ENCODE measurements around the gene TOMM7. TPM values are rescaled to one million over a fixed set of nuclear protein-coding genes. Genes with fewer than 3 reads are reported as not detected.
"Not testable (repeated sequence)": the region's sequence is repeated elsewhere in the genome, so short reads cannot be mapped to it uniquely, and the experiment has no call there.

The TOMM7 gene
- total RNA-seq, 1 experiment from 2014 or later, result 588 TPM

DNA sequence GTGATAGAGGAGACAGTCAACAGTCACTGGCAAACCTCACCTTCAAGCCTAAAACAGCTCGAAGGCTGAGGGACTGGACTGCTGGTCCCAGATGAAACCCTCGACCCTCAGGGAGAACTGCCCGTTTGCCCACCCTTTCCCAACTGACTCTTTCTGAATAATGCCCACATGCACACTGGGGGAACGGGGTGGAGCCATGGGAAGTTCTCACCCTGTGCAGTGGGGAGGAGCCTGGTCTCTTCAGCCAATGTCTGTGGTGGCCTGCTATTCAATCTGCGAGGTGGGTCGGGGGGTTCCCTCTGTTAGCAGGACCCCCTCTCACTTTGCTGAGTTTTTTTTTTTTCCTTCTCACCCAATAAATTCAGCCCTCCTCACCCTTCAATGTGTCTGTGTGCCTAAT lies 14.5 kb downstream of the TOMM7 start:
- no TSS peak for BruUV-seq (replicated peaks)

GRCh38 chr7:22806752-22807151 lies 15.9 kb downstream of the TOMM7 start:
- Histone ChIP-seq H3K27me3 (ENCODE audit: insufficient read depth, low read depth) (no peaks in the 10 kb centered on the region), H4K20me1 (ENCODE audit: insufficient read depth) (no peaks in the 10 kb centered on the region), H3K36me3 (ENCODE audit: low read depth) (no peaks in the 10 kb centered on the region), H3F3A (ENCODE audit: insufficient read depth, low read depth) (peaks cover 7% of the 10 kb centered on the region; the same call in 1 of the 2 replicates), H3K79me2 (ENCODE audit: low read depth) (no peaks in the 10 kb centered on the region), H3K9me3 (ENCODE audit: insufficient read depth, low read depth) (no peaks in the 10 kb centered on the region), H3K4me3 (no peak overlapping the region), H3K27ac (no peak overlapping the region), H3K4me1 (replicated peaks; ENCODE audit: insufficient read depth) (no peaks in the 10 kb centered on the region), H2AFZ (no peak overlapping the region), H3K4me2 (no peak overlapping the region), H3K9me2 (ENCODE audit: insufficient read depth) (no peaks in the 10 kb centered on the region)
- intact Hi-C loops (cut with micrococcal nuclease; ENCODE audit: unreplicated experiment), result no loop called here
- BruUV-seq (replicated peaks), result no TSS peak
- TF ChIP-seq CTCF (conservative IDR thresholded peaks at IDR 0.05), result no peak
- TF ChIP-seq EZH2 (IDR thresholded peaks at IDR 0.05; ENCODE audit: low read depth), result no peak
- ChIA-PET CTCF (interaction anchor here (1.5 kb wide), 1 partner anchor 24 kb away, joined by 3 read pairs; no protein-coding TSS in a partner anchor), POLR2A (ENCODE audit: unreplicated experiment) (interaction anchor here (0.7 kb wide), 1 partner anchor 243 kb away, joined by 3 read pairs; no protein-coding TSS in a partner anchor)
- no peak for DNase-seq

More for the DNA sequence above, 14.5 kb downstream of the TOMM7 start:
- Histone ChIP-seq H3K9me2 (ENCODE audit: insufficient read depth) (no peaks in the 10 kb centered on the region), H3K9me3 (ENCODE audit: insufficient read depth, low read depth) (no peaks in the 10 kb centered on the region), H3K4me3 (no peak overlapping the region), H3K4me1 (replicated peaks; ENCODE audit: insufficient read depth) (no peaks in the 10 kb centered on the region), H3K79me2 (ENCODE audit: low read depth) (no peaks in the 10 kb centered on the region), H2AFZ (no peak overlapping the region), H3K4me2 (no peak overlapping the region), H3K36me3 (ENCODE audit: low read depth) (peaks cover 10% of the 10 kb centered on the region), H3K27me3 (ENCODE audit: insufficient read depth, low read depth) (no peaks in the 10 kb centered on the region), H3K27ac (no peak overlapping the region), H3F3A (ENCODE audit: insufficient read depth, low read depth) (peaks cover 12% of the 10 kb centered on the region; the same call in 1 of the 2 replicates), H4K20me1 (ENCODE audit: insufficient read depth) (no peaks in the 10 kb centered on the region)
- no peak for TF ChIP-seq CTCF (conservative IDR thresholded peaks at IDR 0.05)
- TF ChIP-seq EZH2 (IDR thresholded peaks at IDR 0.05; ENCODE audit: low read depth), result no peak
- ChIA-PET POLR2A (ENCODE audit: unreplicated experiment) (no interaction called here), CTCF (no interaction called here)
- intact Hi-C loops (cut with micrococcal nuclease; ENCODE audit: unreplicated experiment), result no loop called here
- no peak for DNase-seq

GRCh38 chr7:22805227-22805626 lies 17.4 kb downstream of the TOMM7 start:
- no peaks in the 10 kb centered on the region for H4K20me1 ChIP-seq (ENCODE audit: insufficient read depth)
- POLR2A ChIA-PET (ENCODE audit: unreplicated experiment), result no interaction called here
- H3K36me3 ChIP-seq (ENCODE audit: low read depth), result no peaks in the 10 kb centered on the region
- no peaks in the 10 kb centered on the region for H3K9me3 ChIP-seq (ENCODE audit: insufficient read depth, low read depth)
- H2AFZ ChIP-seq, result no peak overlapping the region
- no peak overlapping the region for H3K27ac ChIP-seq
- H3F3A ChIP-seq (ENCODE audit: insufficient read depth, low read depth), result no peaks in the 10 kb centered on the region; the same call in 1 of the 2 replicates
- no peaks in the 10 kb centered on the region for H3K27me3 ChIP-seq (ENCODE audit: insufficient read depth, low read depth)
- TF ChIP-seq CTCF (conservative IDR thresholded peaks at IDR 0.05) (no peak), EZH2 (IDR thresholded peaks at IDR 0.05; ENCODE audit: low read depth) (no peak)
- H3K4me2 ChIP-seq, result no peak overlapping the region
- DNase-seq, result no peak
- H3K79me2 ChIP-seq (ENCODE audit: low read depth), result no peaks in the 10 kb centered on the region
- intact Hi-C loops (cut with micrococcal nuclease; ENCODE audit: unreplicated experiment), result no loop called here
- H3K9me2 ChIP-seq (ENCODE audit: insufficient read depth), result no peaks in the 10 kb centered on the region
- H3K4me1 ChIP-seq (replicated peaks; ENCODE audit: insufficient read depth), result no peaks in the 10 kb centered on the region
- no TSS peak for BruUV-seq (replicated peaks)
- no peak overlapping the region for H3K4me3 ChIP-seq
- CTCF ChIA-PET, result interaction anchor here (0.6 kb wide), 1 partner anchor 303 kb away, joined by 4 read pairs; no protein-coding TSS in a partner anchor

GRCh38 chr7:22802831-22803230 lies 19.8 kb downstream of the TOMM7 start:
- H3F3A ChIP-seq (ENCODE audit: insufficient read depth, low read depth); H3K27me3 ChIP-seq (ENCODE audit: insufficient read depth, low read depth); intact Hi-C loops (cut with micrococcal nuclease; ENCODE audit: unreplicated experiment); POLR2A ChIA-PET (ENCODE audit: unreplicated experiment); H3K79me2 ChIP-seq (ENCODE audit: low read depth); H4K20me1 ChIP-seq (ENCODE audit: insufficient read depth); H3K27ac ChIP-seq; BruUV-seq (replicated peaks); H3K9me3 ChIP-seq (ENCODE audit: insufficient read depth, low read depth); H2AFZ ChIP-seq; H3K4me3 ChIP-seq; H3K9me2 ChIP-seq (ENCODE audit: insufficient read depth); DNase-seq; H3K4me1 ChIP-seq (replicated peaks; ENCODE audit: insufficient read depth); H3K36me3 ChIP-seq (ENCODE audit: low read depth); H3K4me2 ChIP-seq: not testable (repeated sequence)
- CTCF ChIA-PET, result interaction anchor here (0.6 kb wide), 1 partner anchor 13 kb away, joined by 3 read pairs; no protein-coding TSS in a partner anchor

Data from PC-9 (cell line).